HepG2 (cell line): Measurements from ENCODE around the gene GAPDH. TPM values are rescaled to one million over a fixed set of nuclear protein-coding genes. Genes with fewer than 3 reads are reported as not detected.
A peak's percentile ranks its signal among the peaks of the same experiment; 100 is the strongest.

Experiments
- FOXC1 ChIP-seq: sonication (generic); formaldehyde crosslinking; IDR thresholded peaks from 2 replicates; pipeline ENCODE4 v1.8.0; 2022; ENCODE audit warnings: mild to moderate bottlenecking, missing genetic modification reagents, borderline replicate concordance
- HNRNPLL ChIP-seq: fragments of 200-400 bp; formaldehyde crosslinking; IDR thresholded peaks from 2 replicates; pipeline ENCODE4 v1.6.1; 2017; ENCODE audit warnings: mild to moderate bottlenecking, low read depth, low read length; ENCODE audit not compliant: poor library complexity, severe bottlenecking
- KAT2B ChIP-seq: fragments of 150-350 bp; IDR thresholded peaks from 2 replicates; pipeline ENCODE4 v1.6.1; 2014; ENCODE audit warnings: low read depth, low read length, borderline replicate concordance
- MAFK ChIP-seq, 2 experiments: IDR thresholded peaks in 1 of 2; conservative IDR thresholded peaks in 1 of 2; 2 replicates each; pipeline ENCODE4 v1.6.1; 2011; ENCODE audit warnings: improper control_type of control experiment in 2 of 2, low read length in 2 of 2
- MYNN ChIP-seq: sonication (generic); formaldehyde crosslinking; IDR thresholded peaks from 2 replicates; pipeline ENCODE4 v1.4.0; 2020; ENCODE audit warnings: mild to moderate bottlenecking, low read depth, missing genetic modification reagents
- REL ChIP-seq: sonication (generic); formaldehyde crosslinking; conservative IDR thresholded peaks from 2 replicates; pipeline ENCODE4 v1.8.0; 2022; ENCODE audit warnings: mild to moderate bottlenecking, missing genetic modification reagents, moderate library complexity
- SOX6 ChIP-seq, 2 experiments: fragments of 450-650 bp in 1 of 2; sonication (generic) in 1 of 2; formaldehyde crosslinking in 1 of 2; IDR thresholded peaks; 2 replicates each; pipeline versions ENCODE4 v1.4.0 to v1.6.1; 2017 to 2020; ENCODE audit warnings: antibody characterized with exemption in 1 of 2, mild to moderate bottlenecking in 1 of 2, missing genetic modification reagents in 1 of 2
- ZC3H4 ChIP-seq: sonication (generic); formaldehyde crosslinking; IDR thresholded peaks from 2 replicates; pipeline ENCODE4 v1.4.0; 2020; ENCODE audit warnings: missing genetic modification reagents, borderline replicate concordance
- ZFP36 ChIP-seq: fragments of 150-350 bp; IDR thresholded peaks from 2 replicates; pipeline ENCODE4 v1.6.1; 2018; ENCODE audit warnings: borderline replicate concordance, low read length, low read depth; ENCODE audit not compliant: partially characterized antibody
- ZMAT5 ChIP-seq: sonication (generic); formaldehyde crosslinking; IDR thresholded peaks from 2 replicates; pipeline ENCODE4 v1.5.0; 2020; ENCODE audit warnings: mild to moderate bottlenecking, low read depth, missing genetic modification reagents, borderline replicate concordance
- ZNF24 ChIP-seq: fragments of 450-650 bp; IDR thresholded peaks from 2 replicates; pipeline ENCODE4 v1.6.1; 2017; ENCODE audit warnings: antibody characterized with exemption, mild to moderate bottlenecking
- ZNF382 ChIP-seq: sonication (generic); formaldehyde crosslinking; IDR thresholded peaks from 2 replicates; pipeline ENCODE4 v1.5.0; 2020; ENCODE audit warnings: missing genetic modification reagents, mild to moderate bottlenecking, borderline replicate concordance
- ZNF484 ChIP-seq: sonication (generic); formaldehyde crosslinking; IDR thresholded peaks from 2 replicates; pipeline ENCODE4 v1.5.1; 2020; ENCODE audit warnings: mild to moderate bottlenecking, low read depth, missing genetic modification reagents, borderline replicate concordance
- ZNF670 ChIP-seq: sonication (generic); formaldehyde crosslinking; IDR thresholded peaks from 2 replicates; pipeline ENCODE4 v1.8.0; 2022; ENCODE audit warnings: mild to moderate bottlenecking, missing genetic modification reagents, borderline replicate concordance
- ZNF83 ChIP-seq: sonication (generic); formaldehyde crosslinking; IDR thresholded peaks from 2 replicates; pipeline ENCODE4 v1.4.0; 2020; ENCODE audit warnings: missing genetic modification reagents, mild to moderate bottlenecking, borderline replicate concordance
- polyA plus RNA-seq, 8 experiments: library from polyadenylated mRNA; depleted of rRNA in 3 of 8; stranded (reverse) in 7 of 8; unstranded in 1 of 8; fragments of >200 nt; fragmentation: Illumina TruSeq in 4 of 8; extraction: Trizol in 4 of 8; gene quantifications; 2 replicates each; pipeline versions ENCODE4 v1.2.1 to v1.2.3, GENCODE V29; 2011 to 2016; ENCODE audit warnings: low read depth in 4 of 8, missing spikeins in 1 of 8, mixed read lengths in 1 of 8; ENCODE audit not compliant: insufficient read depth in 1 of 8
- total RNA-seq, 5 experiments: library from RNA; depleted of rRNA; stranded (reverse); fragments of >200 nt; fragmentation: Illumina TruSeq; extraction: Trizol; gene quantifications; 2 replicates each; pipeline ENCODE4 v1.2.3, GENCODE V29; 2016; ENCODE audit warnings: low read depth in 1 of 5
- TF ChIP-seq, protein P1 (sequence below): sonication (generic); formaldehyde crosslinking; IDR thresholded peaks from 2 replicates; pipeline ENCODE4 v1.4.0; 2020; ENCODE audit warnings: missing genetic modification reagents
- TF ChIP-seq, protein P2 (sequence below): sonication (generic); formaldehyde crosslinking; IDR thresholded peaks from 2 replicates; pipeline ENCODE4 v1.4.0; 2020; ENCODE audit warnings: low read depth, mild to moderate bottlenecking, missing genetic modification reagents
- TF ChIP-seq, protein P3 (sequence below): sonication (generic); formaldehyde crosslinking; IDR thresholded peaks from 2 replicates; pipeline ENCODE4 v1.5.1; 2020; ENCODE audit warnings: missing genetic modification reagents, mild to moderate bottlenecking, borderline replicate concordance

GAPDH gene
- total and polyA plus RNA-seq, 2 of the 13 experiments (the other 11 are each of a cell fraction or from before 2014, with no cell fraction given): 3,038 to 12,722 TPM

- TF ChIP-seq, protein P1, sequence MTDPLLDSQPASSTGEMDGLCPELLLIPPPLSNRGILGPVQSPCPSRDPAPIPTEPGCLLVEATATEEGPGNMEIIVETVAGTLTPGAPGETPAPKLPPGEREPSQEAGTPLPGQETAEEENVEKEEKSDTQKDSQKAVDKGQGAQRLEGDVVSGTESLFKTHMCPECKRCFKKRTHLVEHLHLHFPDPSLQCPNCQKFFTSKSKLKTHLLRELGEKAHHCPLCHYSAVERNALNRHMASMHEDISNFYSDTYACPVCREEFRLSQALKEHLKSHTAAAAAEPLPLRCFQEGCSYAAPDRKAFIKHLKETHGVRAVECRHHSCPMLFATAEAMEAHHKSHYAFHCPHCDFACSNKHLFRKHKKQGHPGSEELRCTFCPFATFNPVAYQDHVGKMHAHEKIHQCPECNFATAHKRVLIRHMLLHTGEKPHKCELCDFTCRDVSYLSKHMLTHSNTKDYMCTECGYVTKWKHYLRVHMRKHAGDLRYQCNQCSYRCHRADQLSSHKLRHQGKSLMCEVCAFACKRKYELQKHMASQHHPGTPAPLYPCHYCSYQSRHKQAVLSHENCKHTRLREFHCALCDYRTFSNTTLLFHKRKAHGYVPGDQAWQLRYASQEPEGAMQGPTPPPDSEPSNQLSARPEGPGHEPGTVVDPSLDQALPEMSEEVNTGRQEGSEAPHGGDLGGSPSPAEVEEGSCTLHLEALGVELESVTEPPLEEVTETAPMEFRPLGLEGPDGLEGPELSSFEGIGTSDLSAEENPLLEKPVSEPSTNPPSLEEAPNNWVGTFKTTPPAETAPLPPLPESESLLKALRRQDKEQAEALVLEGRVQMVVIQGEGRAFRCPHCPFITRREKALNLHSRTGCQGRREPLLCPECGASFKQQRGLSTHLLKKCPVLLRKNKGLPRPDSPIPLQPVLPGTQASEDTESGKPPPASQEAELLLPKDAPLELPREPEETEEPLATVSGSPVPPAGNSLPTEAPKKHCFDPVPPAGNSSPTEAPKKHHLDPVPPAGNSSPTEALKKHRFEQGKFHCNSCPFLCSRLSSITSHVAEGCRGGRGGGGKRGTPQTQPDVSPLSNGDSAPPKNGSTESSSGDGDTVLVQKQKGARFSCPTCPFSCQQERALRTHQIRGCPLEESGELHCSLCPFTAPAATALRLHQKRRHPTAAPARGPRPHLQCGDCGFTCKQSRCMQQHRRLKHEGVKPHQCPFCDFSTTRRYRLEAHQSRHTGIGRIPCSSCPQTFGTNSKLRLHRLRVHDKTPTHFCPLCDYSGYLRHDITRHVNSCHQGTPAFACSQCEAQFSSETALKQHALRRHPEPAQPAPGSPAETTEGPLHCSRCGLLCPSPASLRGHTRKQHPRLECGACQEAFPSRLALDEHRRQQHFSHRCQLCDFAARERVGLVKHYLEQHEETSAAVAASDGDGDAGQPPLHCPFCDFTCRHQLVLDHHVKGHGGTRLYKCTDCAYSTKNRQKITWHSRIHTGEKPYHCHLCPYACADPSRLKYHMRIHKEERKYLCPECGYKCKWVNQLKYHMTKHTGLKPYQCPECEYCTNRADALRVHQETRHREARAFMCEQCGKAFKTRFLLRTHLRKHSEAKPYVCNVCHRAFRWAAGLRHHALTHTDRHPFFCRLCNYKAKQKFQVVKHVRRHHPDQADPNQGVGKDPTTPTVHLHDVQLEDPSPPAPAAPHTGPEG (CRISPR knock-in tag): no peak
- TF ChIP-seq ZNF484 (no peak), ZNF83 (CRISPR knock-in tag) (no peak), FOXC1 (CRISPR knock-in tag) (no peak), ZMAT5 (no peak), ZC3H4 (CRISPR knock-in tag) (no peak; the same call in none of the 2 replicates), MAFK (conservative IDR thresholded peaks at IDR 0.05 in 1 of 2, IDR thresholded peaks at IDR 0.05 in 1 of 2; ENCODE audit: low read length in 2 of 2) (peak; percentile 0 to 62; a peak in 2 of 4 replicates), REL (peak; percentile 28; the same call in 1 of the 2 replicates), SOX6 (IDR thresholded peaks at IDR 0.05) (no peak), SOX6 (CRISPR knock-in tag; IDR thresholded peaks at IDR 0.05) (peak; percentile 68), ZNF382 (no peak), HNRNPLL (no peak), KAT2B (no peak), ZNF670 (CRISPR knock-in tag) (0 out of 2 replicates have a peak, but pooled peaks have one; percentile 39), ZNF24 (no peak), ZFP36 (no peak), MYNN (CRISPR knock-in tag) (no peak)
- TF ChIP-seq, protein P2, sequence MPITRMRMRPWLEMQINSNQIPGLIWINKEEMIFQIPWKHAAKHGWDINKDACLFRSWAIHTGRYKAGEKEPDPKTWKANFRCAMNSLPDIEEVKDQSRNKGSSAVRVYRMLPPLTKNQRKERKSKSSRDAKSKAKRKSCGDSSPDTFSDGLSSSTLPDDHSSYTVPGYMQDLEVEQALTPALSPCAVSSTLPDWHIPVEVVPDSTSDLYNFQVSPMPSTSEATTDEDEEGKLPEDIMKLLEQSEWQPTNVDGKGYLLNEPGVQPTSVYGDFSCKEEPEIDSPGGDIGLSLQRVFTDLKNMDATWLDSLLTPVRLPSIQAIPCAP: no peak
- TF ChIP-seq, protein P3, sequence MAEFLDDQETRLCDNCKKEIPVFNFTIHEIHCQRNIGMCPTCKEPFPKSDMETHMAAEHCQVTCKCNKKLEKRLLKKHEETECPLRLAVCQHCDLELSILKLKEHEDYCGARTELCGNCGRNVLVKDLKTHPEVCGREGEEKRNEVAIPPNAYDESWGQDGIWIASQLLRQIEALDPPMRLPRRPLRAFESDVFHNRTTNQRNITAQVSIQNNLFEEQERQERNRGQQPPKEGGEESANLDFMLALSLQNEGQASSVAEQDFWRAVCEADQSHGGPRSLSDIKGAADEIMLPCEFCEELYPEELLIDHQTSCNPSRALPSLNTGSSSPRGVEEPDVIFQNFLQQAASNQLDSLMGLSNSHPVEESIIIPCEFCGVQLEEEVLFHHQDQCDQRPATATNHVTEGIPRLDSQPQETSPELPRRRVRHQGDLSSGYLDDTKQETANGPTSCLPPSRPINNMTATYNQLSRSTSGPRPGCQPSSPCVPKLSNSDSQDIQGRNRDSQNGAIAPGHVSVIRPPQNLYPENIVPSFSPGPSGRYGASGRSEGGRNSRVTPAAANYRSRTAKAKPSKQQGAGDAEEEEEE (CRISPR knock-in tag): no peak
Measured at GRCh38 chr12:6532051-6532926, 2.0 kb upstream of the GAPDH start (continued).
